Measurements from ENCODE around the gene COX7B2. TPM values are rescaled to one million over a fixed set of nuclear protein-coding genes. Genes with fewer than 3 reads are reported as not detected.

Gene COX7B2, protein sequence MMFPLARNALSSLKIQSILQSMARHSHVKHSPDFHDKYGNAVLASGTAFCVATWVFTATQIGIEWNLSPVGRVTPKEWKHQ
- total RNA-seq, result not detected
- long read RNA-seq, donor 1, result 0 reads
- long read RNA-seq, donor 2, result 0 reads

DNA sequence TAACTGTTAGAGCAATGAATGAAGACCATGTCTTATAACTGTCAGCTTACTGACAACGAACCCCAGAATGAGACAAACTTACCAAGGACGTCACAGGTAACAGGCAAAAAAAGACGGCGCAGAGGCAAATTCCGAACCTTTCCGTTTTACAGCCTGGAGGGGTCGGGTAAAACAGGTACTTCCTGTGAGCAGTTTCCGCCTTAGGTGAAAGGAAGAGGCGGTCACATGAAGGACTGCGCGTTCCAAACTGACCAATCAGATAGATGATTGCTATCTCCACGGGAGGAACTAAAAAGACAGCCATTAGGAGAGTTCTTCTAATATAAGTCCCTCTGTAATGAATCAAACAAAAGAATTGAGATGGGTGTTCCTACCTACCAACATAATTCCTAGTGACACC lies at the start of gene COX7B2:
TSS of gene COX7B2 (minus strand) at position 168 of the 400 bp plus-strand sequence. CDS start 174,053 bp downstream, outside the sequence.
- intact Hi-C loops (cut with DNase I), result no loop called here

DNA sequence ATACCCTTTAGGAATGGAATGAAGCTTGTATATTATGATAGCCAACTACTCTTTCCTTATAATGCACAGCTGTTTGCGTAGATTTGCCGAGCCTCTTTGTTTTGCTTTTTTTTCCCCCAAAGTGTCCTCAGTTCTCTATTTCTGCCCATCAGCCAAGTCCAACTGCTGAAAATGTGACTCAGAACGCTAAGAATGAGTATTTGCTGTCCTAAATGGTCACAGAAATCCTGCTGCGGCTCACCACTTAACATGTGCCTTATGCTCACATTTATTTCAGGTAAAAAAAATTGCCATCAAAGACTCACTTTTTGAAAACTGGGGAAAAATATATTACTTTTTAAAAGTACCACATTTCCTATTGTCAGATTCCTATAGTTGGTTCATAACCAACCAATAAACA lies 47.4 kb upstream of the COX7B2 start:
- no peak for DNase-seq (ENCODE audit: low spot score)
- intact Hi-C loops (cut with DNase I), result no loop called here

More for the DNA sequence above, at the start of gene COX7B2:
- no peak for DNase-seq (ENCODE audit: low spot score)

DNA sequence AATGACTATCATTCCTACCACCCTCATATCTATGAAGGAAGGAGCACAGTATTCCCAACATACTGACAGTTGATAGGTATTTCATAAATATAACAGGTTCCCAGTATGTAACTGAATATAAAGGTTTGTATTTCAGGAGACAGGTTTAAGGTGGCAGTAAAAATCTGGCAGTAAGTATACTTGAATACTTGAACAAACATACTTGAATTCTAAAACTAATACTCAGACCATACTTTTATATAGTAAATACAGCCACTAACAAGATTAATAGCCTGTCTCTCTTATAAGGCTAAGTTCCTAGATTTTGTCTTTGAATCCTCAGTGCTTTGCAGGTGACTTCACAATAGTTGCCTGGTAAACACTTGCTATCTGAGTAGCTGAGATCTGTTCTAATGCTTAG lies 46.6 kb upstream of the COX7B2 start:
- intact Hi-C loops (cut with DNase I), result no loop called here
- no peak for DNase-seq (ENCODE audit: low spot score)

DNA sequence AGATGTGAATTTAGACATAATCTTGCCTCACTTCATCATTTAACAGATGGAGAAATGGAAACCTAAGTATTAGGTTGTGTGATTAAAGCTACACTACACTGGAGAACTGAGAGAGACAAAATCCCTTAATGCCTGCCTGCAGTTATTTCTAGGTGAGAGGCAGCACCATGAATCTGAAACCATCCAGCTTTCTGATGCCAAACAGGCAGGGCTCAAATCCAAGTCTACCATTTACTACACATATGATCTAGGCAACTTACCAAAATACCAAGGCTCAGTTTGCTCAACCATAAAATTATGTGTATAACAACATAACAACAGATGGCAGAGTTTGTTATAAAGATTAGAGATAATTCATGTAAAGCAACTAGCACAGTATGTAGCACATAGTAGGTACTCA lies 45.6 kb upstream of the COX7B2 start:
- DNase-seq (ENCODE audit: low spot score), result no peak
- intact Hi-C loops (cut with DNase I), result no loop called here

DNA sequence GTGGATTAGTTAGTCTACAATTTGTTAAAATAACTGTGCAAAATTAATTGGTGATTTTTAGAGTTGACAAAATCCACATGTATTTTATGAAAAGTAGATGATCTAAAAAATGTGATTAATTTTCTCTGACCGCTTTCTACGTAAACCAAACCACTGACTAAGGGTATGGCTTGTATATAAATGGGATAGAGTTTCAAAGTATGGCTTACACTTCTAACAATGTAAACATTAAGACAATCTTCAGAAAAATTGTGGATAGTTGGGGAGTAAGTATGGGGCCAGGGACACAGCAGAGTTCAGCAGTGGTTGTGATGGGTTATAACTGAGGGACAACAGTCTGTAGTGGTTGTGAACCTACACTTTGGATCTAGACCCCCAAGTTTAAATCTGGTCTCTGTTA lies 44.5 kb upstream of the COX7B2 start:
- DNase-seq (ENCODE audit: low spot score), result no peak
- intact Hi-C loops (cut with DNase I), result no loop called here

DNA sequence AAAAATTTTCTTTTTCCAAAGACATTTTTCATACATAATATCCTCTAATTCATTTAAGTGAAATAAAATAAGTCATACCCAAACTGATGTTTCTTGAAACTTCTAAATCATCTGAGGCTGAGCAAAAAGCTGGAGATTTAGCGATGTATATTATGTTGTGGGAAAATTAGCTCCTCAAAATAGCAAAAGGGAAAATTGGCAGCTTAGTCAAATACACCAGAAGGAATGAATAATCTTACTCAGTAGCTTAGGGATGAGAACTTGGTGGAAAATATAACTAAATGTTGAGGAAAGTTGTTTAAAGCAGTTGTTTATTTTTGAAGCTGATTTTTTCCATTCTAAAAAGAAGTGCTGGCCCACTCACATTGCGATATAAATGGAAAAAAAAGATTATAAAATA lies 43.4 kb upstream of the COX7B2 start:
- intact Hi-C loops (cut with DNase I), result no loop called here
- no peak for DNase-seq (ENCODE audit: low spot score)

DNA sequence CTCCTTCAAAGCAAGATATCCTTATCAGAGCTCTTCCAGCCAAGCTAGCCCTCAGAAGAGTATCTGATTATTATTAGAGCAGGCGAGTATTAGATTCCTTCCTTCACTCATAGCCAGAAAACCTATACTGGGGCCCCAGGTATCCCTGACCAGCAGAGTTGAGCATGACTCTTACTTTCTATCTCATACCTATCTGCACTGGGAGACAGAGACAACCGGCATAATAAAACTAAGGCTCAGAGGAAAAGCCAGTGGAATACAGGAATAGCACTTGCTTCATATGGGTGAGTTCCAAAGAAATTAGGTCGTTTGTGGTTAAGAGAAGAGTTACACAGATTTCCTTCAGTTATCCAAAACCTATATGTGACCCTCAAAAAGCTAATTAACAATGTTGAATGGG lies 41.8 kb upstream of the COX7B2 start:
- DNase-seq (ENCODE audit: low spot score), result no peak

DNA sequence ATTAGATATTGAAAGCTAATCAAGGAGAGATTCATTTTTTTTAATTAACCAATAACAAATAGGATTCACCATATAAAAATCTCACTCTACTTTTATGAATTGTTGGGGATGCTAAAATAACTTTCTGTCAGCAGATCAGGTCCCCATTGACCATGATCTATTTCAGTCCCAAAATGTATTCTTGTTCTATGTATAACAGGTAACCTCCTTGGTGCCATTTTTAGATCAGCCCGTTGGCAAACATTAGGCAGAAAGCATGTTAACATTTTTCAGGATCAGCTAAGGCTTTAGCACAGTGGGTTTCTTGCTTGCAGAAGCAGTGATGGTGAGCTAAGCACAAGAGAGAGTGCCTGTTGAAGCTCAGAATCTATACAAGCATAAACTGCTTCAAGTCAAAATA lies 40.8 kb upstream of the COX7B2 start:
- intact Hi-C loops (cut with DNase I), result no loop called here
- DNase-seq (ENCODE audit: low spot score), result no peak

More for the DNA sequence above, 41.8 kb upstream of the COX7B2 start:
- intact Hi-C loops (cut with DNase I), result no loop called here

DNA sequence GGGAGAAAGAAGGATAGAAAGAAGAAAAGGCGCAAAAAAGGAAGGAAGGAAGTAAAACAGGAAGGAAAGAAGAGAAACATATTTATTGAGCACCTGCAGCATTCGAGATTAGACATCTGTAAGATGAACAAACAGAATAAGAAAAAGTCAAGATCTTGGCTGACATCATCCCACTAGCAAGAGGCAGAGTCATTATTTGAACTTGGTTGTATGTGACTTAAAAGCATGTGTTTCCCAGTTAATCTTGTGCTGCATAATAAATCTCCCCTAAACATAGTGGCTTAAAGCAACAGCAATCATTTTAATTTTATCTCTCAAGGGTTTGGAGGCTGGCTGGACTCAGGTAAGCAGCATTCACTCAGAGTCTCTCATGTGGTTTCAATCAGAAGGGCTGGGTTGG lies 38.5 kb upstream of the COX7B2 start:
- intact Hi-C loops (cut with DNase I), result no loop called here

DNA sequence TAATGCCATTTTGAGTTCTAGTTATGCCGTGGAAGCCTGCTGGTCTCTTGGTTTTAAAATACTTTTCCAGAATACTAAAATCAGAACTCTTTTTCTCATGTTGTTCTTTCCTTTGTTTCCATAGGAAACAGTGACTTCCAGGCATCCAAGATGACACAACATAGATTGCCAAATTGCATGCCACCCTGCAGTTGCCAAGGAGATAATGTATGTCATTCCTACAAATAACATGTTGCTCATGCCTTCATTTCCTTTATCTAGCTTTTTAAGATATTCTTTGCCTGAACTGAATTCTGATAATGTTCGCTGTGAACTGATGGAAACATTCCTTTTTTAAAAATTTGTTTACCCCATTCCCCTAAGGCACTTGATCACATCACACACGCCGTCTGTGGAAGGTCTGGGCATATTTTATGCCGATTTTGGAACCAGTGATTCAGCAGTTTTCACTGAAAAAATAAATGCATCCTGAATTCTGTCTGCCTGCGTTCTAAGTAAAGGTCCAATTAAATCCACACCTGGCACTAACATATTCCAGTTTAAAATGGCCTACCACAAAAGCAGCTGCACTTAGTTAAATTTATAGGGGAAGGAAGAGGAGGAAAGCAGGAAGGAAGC lies 38.0 kb upstream of the COX7B2 start:
- intact Hi-C loops (cut with DNase I), result no loop called here
- DNase-seq (ENCODE audit: low spot score), result no peak

More for the DNA sequence above, 38.5 kb upstream of the COX7B2 start:
- DNase-seq (ENCODE audit: low spot score), result no peak

DNA sequence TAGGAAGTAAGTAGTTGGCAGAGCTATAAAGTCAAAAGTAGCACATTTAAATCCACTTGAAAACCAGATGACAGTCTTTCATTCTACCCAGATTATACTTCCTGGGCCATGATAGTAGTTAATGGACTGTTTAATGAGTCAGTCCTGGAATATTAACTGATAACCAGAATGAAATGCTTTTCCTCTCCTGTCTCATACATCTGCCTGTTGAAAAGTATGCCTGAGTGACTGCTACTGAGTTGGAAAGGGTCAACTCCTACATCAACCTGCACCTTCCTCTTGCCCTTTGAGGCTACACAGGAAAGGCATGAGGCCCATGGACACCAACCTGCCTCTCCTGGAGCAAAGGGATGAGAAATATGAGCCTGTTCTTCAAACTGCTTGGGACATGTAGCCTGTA lies 36.0 kb upstream of the COX7B2 start:
- DNase-seq (ENCODE audit: low spot score), result no peak
- intact Hi-C loops (cut with DNase I), result no loop called here

DNA sequence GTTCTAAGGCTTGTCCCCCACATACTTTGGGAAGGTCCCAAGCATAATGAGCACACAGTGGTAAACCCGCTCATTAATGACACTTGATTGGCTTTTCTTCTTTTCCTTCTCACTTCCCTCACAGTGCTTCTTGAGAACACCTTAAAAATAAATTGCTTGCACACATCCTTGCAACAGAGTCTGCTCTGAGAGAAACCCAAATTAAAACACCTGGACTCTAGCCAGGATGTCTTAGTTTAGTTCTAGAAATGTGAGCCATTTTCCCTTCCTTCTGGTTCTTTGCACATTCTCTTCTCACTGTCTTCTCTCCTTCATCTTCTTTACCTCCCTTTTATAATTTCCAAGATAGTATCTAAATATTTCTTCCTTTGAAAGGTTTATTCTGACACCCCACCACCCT lies 35.3 kb upstream of the COX7B2 start:
- intact Hi-C loops (cut with DNase I), result no loop called here
- no peak for DNase-seq (ENCODE audit: low spot score)

DNA sequence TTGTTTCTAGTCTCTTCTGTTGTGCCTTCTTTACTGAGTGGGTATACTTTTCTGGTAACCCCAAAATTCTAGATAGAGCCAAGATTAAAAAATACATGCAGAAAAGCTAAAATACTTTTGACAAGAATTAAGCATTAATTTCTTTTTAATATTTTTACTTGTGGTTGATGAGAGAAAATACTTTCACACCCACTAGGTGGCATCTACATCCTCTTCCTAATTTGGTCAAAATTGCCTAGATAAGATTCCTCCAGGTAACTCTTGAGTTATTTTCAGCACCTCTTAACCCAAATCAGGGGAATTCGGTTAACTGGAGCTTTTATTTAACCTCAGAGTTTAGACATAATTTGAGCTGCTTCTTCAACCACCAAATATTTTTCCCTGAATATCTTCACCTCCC lies 28.4 kb upstream of the COX7B2 start:
- no peak for DNase-seq (ENCODE audit: low spot score)
- intact Hi-C loops (cut with DNase I), result no loop called here

DNA sequence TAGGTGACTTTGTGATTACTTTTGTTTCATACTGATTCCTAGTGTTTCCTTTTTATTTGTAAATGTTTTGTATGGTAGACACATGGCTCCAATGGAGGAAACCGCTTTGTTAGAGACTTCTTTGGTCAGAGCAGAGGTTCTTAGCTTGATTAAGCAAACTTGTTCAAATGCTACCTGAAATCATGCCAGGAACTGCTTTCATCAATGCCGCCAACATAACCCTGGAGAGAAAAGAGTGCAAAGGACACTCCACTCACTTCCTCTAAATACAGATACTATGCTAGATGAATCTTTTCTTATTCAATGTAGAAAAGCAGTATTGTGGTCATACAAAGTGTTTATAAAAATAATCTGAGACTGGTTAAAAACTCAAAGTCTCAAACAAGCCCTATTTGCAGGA lies 25.7 kb upstream of the COX7B2 start:
- DNase-seq (ENCODE audit: low spot score), result no peak
- intact Hi-C loops (cut with DNase I), result no loop called here

DNA sequence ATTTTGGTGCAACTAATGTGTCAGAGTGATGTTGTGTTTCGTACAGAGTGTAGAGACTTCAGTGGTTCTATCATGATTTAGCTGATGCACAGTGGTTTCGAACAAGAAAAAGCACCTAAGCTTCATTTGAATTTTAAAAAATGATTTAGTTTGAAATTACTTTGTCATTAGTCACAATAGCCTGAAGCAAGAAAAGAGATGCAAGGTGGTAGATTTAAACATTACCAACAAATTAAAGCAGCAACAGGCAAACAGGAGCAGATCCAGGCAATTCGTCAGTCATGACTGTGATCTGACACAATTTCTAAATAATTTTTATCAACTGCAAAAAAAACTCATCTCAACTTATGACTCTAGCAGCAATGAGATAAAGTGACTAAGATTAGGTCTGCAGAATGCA lies 24.6 kb upstream of the COX7B2 start:
- no peak for DNase-seq (ENCODE audit: low spot score)
- intact Hi-C loops (cut with DNase I), result no loop called here

DNA sequence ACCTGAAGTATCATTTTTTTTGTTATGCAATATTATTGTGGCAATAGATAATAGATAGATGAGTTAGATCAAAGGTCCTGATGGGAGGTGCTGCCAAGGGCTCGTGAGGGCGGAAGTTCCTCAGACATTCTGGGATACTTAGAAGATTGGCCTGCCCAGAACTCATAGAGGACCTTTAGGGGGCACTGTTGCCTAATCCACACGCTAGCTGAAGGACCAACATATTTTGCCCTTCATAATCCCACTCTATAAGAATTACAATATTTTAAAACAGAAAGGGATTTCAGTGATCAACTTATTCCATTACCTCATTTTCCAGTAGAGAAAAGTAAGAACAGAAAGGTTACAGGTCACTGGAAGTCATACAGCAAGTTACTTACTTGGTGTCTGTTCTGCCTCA lies 22.9 kb upstream of the COX7B2 start:
- no peak for DNase-seq (ENCODE audit: low spot score)

DNA sequence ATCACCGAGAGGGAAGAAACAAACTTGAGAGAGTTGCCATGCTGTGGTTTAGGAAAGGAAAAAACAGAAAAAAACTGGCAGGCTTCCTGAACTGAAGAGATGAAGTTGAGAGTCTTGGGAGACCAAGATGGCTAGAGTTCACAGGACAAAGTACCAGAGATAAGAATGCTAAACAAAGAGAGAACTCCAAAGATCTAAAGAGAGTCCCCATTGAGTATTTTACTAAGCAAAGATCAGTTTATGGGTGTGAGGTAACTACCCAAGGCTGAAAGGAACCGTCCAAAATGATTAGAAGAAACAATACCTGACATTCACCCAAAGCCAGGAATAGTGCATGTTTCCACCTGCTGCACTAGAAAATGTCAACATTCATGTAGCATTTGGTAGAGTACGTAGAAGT lies 21.8 kb upstream of the COX7B2 start:
- intact Hi-C loops (cut with DNase I), result no loop called here

More for the DNA sequence above, 22.9 kb upstream of the COX7B2 start:
- intact Hi-C loops (cut with DNase I), result no loop called here

DNA sequence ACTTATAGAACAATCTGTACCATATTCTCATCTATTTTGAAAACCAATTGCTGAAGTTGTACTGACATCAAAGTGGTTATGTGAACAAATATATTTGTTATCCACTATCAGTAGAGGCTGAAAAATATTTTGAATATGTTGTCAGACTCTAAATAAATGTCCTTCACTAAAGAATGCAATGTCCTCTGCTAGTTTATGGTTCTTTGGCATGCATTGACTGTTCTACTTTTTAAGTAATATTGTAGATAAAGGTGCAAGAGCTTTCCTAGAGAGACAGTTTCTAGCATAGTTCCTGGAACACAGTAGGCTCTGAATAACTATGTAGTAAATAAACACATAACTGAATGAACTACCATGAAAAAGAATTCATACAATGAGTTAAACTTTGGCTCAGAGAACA lies 18.2 kb upstream of the COX7B2 start:
- intact Hi-C loops (cut with DNase I), result no loop called here
- DNase-seq (ENCODE audit: low spot score), result no peak

More for the DNA sequence above, 21.8 kb upstream of the COX7B2 start:
- no peak for DNase-seq (ENCODE audit: low spot score)

DNA sequence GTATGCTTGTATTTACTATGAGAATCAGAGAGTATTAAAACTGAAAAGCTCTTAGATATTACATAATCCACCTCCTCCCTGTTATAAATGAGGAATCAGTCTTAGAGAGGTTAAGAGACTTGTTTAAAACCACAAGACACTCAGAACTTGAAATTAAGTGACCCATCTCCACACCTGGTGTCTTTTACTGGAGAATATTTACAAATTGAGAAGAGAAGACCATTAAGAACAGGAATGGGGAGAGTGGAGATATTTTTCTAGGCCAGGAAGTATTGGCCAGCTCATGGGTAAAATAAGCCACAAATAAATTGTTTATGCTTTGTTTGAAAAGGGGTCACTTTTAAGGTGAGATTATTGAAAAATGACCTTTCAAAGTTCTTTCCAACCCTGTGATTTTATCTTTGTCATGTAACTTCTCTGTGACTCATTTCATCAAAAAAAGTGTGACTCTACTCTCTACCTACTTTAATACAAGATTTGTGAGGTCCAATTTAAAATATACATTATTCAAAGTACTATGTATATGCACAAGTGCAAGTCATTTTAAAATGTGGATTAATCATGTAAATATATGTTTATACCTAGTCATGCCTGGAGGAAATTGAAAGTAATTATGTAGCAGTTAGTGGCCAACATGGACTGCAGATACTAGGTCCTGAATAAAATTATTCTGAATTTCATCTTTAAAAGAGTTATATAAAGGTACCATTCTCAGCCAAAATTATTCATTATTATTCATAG lies 15.9 kb upstream of the COX7B2 start:
- no peak for DNase-seq (ENCODE audit: low spot score)
- intact Hi-C loops (cut with DNase I), result no loop called here

DNA sequence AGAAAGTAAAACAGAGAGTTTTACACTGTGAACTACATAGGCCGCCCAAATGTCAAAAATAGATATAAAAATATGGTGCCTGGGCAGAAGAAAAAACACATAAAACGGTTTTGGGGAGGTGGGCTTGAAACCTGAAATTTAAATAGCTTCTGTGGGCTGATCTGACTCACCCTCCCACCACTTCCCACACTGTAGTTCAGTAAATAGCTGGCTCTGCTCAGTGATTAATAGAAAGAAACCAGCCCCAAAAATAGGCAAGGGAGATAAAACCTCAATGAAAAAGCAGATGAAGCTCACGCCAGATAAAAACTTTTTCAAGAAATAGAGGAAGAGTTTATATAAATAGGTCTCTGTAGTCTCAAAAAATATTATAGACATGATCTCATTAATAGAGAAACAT lies 13.2 kb upstream of the COX7B2 start:
- intact Hi-C loops (cut with DNase I), result no loop called here
- no peak for DNase-seq (ENCODE audit: low spot score)

DNA sequence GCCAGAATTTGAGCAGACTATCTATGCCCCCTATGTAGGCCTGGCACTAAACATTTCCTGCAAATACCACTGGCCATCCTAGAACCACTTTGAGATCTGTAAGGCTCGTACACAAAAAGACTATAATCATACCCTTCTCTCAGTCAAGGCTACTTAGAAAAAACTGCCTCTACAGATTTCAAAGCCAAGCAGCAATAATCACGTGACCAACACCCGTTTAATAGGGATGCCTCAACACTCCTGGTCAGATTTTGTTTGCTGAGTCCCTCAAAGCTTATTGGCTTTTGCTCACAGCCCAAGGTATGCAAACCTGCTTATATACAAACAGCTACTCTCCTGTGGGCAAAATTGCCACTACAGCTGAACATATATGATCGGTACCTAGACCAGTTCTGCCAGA lies 897 bp downstream of the COX7B2 start:
- no peak for DNase-seq (ENCODE audit: low spot score)
- intact Hi-C loops (cut with DNase I), result no loop called here
